Superior temporal gyrus (tissue), 1 donor: ENCODE data around the gene PACSIN2.
"Not testable (repeated sequence)": the region's sequence is repeated elsewhere in the genome, so short reads cannot be mapped to it uniquely, and the experiment has no call there.

Experiments used
- DNase-seq: peaks from one replicate; pipeline ENCODE4 v3.0.0-alpha.2; 2016; ENCODE audit errors: extremely low spot score

Gene PACSIN2

DNA sequence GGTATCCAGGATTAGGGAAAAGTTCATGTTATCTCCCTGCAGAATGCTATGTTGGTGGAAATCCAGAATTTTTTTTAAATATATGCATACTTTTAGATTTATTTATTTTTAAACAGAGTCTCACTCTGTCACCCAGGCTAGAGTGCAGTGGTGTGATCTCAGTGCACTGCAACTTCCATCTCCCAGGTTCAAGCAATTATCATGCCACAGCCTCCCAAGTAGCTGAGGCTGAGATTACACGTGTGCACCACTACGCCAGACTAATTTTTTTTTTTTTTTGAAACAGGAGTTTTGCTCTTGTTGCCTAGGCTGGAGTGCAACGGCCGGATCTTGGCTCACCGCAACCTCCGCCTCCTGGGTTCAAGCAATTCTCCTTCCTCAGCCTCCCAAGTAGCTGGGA lies 2.6 kb downstream of the PACSIN2 start:
- no peak for DNase-seq

DNA sequence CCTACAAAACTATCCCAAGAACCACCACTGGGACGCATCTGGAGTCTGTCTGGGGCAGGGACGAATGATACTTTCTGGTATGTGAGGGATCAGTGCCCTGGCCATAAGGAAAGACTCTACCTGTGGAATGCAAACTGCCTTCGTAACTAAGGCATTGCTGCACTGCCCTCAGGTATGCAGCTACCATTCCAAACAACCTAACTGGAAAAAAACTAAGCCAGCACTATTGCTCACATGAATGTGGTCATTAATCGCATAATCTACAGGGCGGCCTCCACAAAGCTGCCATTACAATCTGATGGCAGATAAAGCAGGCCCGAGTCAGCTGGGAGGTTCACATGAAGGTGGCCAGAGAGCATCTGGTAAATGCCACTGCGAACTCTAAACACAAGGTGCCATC lies 3.9 kb downstream of the PACSIN2 start:
- no peak for DNase-seq

DNA sequence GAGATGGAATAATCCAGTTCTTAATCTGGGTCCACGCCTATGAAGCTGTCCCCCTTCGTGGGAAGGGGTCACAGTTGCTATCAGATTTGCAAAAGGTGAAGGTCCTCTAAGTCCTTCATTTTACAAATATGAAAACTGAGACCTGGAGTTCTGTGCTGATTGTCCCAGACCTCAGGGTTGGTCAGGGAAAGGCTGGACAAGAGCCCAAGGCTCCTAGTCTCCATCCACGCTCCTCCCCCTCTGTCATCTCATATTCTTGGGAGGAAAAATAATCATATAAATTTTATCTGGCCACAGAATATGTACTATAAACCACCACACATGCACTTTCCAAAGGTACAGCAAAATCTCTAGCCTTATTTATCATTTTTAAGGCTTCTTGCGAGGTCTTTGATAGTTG lies 5.5 kb downstream of the PACSIN2 start:
- no peak for DNase-seq

DNA sequence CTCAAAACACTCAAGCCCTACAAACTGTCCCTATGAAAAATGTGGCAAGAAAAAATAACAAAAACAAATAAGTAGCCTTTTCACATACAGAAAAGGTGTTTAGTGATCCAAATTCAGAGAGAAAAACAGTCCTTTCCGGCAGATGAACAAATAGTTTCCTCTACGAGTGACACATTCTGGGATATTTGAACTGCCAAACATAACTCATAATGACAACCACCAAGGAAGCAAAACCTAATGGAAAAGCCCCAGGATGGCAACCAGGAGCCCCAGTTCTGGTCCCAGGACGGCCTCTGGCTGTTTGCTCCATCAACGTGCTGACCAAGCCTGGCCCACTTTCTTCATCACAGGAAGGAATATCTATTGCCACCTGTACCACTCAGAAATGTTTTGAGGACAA lies 6.0 kb downstream of the PACSIN2 start:
- DNase-seq: no peak

DNA sequence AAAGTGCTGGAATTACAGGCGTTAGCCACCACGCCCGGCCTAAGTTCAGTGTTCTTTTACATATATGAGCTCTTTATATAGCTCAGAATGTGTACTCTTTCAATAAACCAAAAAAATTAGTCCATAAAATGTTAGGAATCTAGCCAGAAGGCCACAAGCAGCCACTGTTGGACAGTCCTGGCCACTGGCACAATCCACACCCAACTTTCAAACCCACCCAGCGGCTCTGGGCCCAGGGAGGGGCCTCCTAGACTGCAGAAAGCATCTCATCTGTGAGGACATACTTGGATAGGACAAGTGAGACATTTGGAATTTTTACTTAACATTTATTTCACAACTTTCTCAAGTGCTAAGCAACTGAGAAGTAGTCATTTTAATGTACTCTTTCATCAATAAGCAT lies 6.4 kb downstream of the PACSIN2 start:
- no peak for DNase-seq

DNA sequence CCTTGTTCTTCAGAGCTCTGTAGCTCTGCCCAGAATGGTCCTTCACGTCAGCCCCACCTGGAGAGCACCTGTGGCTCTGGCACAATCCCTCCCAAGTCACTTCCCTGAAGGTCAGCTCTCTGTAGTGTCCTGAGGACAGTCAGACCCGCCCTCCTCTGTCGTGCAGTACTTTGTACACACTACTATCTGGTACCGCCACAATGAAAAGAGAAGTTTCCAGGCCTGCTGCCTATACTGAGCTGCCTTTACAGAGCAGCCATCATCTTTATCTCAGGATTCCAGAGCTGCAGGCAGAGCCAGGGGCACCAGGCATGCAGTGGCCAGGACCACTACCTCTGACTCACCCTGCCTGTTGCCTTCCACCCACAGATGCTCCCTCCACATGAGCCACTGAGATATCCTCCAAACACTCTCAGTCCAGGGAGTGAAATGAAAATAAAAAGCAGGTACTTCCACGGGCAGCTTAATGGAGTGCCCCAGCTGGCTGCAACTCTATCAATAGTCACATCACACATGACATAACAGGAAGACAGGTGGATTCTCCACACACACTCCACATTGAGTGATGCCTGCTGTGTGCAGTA lies 7.3 kb downstream of the PACSIN2 start:
- no peak for DNase-seq

DNA sequence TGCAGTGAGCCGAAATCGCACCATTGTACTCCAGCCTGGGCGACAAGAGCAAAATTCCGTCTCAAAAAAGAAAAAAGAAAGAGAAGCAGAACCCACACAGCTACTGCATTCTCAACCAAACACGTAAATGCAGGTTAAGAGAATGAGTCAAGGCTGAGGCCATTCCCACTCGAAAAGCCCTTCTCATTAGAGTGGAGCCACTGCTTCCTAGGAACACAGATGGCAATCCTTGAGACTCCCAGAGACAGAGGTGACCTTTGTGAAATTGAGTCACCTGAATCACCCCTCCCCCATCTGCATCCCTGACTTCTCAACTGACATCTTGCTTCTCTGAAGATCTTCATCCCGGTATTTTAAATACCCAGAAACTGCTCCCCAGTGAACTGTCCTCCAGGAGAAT lies 8.2 kb downstream of the PACSIN2 start:
- no peak for DNase-seq

DNA sequence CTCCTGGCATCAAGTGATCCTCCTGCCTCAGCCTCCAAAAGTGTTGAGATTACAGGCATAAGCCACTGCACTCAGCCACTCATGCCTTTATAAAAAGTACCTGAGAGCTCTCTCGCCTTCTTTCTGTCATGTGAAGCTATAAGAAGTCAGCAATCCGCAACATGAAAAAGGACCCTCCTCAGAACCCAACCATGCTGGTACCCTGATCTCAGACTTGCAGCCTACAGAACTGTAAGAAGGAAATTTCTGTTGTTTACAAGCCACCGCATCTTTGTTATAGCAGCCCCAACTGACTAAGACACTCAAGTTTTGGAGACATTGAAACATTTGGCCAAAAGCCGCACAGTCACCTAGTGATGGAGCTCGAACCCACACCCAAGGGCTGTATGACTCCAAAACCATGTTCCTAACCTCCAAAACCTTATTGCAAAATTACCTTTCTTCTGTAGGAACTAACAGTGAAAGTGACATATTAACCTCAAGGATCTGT lies 8.9 kb downstream of the PACSIN2 start:
- DNase-seq: no peak

DNA sequence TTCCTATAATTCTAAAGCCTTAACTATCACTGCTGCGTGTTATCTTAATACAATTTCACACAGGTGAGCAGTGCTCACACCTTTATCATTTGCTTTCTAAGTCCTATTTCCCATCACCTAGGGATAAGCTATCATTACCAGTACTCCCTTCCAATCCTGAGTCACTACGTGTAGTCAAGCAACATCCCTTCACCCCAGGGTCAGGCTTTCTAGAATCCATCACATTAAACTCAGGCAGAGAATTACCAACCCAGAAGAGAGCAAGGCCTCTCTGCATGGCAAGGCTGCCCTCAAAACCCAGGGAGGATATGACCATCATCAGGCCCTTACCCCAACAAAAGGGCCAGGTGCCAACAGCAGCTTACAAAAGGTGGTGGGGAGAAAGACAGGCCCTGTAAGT lies 9.8 kb downstream of the PACSIN2 start:
- no peak for DNase-seq

DNA sequence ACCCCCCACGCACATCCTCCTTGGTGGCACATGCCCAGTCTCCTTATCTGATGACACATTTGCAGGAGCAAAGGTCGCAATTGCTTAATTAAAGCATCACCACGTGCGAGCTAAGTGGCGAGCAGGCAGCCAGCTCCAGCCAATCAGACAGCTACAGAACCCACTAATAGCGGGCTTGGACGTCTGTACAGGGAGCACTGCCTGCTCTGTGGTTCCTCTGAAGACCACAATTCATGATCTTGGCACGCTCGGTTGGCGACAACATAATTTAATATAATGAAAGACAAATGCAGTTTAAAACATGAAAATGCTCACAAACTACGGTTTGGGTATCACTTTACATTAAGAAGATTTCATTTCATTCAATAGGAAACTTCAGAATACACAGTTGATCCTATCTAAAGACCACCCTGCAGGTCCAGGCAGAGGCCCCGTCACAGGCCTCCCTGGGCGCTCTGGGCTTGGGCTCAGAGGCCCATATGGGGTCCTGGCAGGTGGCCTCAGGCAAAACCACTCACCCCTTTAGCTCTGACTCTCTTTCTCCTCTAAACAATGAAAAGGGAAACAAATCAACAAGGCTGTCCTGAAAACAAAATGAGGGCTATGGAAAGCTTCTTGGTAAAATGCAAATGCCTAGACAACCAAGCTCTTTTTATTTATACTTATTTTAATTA lies 10.4 kb downstream of the PACSIN2 start:
- no peak for DNase-seq

DNA sequence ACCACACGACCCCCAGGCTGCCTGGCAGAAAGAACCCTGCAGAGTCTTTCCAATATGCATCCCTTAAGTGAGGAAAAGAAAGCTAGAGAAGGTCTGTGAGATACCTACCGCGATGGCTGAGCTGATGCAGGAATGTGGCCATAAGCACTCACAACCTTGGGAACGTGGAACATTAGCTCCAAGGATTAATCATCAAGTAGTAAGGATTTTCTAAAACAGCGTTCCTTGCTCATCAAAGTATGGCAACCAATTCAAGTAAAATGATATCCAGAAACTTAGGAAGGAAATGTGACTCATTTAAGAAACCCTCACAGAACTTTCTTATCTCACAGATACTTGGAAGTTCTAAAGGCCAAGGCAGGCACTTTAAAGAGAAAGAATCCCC lies 12.8 kb downstream of the PACSIN2 start:
- no peak for DNase-seq

DNA sequence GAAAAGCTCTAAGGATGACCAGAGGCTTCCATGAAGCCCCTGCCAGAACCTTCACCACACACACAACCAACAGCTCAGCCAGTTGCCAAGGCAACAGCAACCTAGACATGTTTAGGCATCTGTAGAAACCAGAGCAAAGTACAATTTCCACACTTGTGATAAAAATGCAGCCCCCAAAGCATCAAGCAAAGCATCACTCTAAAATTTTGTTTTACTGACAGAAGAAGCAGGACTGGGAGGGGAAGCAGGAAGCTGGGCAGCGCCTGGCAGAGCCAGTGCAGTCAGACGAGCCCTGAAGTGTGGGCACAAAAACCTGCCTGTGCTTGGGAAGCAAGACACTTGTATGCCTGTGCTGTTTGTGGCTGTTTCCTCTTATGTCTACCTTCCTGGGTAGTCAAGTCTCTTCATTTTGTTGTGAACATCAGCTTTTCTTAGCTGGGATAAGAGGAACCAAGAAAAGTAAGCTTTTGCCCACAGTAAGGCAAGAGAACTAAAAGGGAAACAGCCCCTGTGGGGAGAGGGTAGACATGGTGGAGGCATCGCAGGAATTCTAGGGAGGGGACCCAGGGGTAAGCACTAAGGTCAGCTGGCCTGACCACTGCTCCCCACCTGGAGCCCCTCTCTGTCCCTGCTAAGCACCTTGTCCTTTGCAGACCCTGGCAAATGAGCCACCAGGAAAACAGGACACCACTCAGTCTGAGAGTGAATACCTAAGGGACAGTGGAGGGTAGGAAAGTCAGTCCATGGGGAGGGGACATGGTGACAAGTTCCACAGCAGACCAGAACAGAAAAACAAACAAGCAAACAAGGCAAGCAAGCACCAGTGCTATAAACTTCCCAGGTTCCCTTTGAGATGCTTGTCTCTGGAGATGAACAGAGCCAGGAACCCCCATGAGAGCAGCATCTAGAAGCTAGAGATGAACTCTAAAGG lies 13.4 kb downstream of the PACSIN2 start:
- peak; percentile 48 for DNase-seq

DNA sequence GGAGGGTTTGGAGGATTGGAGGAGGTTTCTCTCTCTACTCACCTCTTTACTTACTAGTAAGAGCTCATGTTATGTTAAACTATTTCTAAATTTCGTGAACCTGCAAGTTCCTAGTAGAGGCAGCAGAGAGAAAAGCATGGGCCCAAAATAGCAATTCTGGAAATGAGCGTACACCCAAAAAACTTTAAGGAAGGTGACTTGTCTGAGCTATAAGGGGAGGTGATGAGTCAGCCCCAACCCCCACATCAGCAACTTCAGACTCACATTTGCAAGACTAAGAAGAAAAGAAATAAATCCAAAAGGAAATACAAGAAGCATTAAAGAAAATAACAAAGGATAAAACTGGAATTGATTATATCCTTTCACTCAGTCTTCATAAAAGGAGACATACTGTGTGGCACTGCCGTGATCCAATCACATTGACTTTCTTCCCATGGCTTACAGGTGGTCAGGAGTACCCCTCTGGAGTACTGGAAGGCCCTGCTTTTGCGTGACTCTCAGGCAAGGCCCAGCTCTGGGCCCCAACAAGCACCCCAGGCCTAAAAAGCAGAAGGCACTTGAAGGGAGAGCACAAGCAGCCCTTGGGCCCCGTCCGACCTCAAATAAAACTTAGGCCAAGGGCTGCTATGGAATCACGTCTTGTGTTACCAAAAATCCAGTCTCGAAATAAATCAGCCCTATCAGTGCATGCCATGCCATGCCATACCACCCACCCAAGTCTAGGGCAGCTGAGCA lies 14.3 kb downstream of the PACSIN2 start:
- peak; percentile 53 for DNase-seq

DNA sequence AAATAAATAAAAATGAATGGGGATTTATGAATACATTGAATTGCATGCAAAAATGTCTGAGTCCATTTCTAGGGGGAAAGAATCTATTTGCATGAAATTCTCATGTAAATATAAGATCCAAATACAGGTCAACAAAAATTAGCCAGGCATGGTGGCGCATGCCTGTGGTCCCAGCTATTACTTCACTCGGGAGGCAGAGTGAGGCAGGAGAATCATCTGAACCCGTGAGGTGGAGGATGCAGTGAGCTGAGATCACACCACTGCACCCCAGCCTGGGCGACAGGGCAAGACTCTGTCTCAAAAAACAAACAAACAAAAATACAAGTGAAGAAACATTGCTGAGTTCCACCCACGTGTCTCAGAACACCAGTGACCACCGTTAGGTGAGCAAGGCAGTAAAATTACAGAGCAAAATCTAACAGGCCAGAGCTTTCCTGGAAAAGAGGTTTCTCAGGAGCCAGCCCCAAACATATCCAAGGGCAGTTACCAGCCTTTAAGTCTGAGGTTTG lies 17.3 kb downstream of the PACSIN2 start:
- no peak for DNase-seq

DNA sequence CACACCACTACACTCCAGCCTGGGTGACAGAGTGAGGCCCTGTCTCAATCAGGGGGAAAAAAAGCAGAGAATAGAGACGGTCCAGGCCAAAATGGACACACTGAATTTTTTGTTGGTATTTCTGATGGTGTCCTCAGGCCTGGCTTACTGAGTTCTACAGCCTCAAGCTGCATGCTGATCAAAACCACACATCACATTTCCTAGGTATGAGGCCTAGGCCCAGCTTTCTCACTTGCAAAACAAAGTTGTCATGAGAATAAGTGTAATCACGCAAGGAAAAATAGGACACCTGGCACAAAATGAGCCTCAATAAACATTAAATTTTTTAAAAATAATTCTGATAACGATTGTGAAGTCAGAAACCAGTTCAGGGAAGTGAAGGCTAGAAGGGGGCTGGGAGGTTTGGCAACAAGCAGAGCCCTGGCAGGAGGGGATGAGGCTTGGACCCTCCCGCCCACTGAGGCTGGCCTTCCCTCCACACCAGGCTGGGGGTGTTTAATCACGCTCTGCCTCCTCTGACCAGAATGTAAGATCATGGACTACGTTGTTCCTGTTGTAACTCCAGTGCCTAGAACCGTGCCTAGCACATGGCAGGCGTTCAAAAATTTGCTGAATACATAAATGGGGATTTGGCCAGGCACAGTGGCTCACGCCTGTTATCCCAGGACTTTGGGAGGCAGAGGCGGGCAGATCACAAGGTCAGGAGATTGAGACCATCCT lies 18.1 kb downstream of the PACSIN2 start:
- no peak for DNase-seq

DNA sequence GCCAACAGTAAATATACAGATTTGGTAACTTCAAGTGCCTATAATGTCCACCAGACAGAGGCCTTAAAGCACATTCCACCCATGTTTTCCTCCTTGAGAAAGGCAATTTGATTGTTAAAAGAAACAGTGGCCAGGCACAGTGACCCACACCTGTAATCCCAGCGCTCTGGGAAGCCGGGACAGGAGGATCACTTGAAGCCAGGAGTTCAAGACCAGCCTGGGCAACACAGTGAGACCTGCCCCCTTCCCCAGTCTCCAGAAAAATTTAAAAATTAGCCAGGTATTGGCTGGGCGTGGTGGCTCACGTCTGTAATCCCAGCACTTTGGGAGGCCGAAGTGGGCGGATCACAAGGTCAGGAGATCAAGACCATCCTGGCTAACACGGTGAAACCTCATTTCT lies 19.3 kb downstream of the PACSIN2 start:
- DNase-seq: not testable (repeated sequence)

DNA sequence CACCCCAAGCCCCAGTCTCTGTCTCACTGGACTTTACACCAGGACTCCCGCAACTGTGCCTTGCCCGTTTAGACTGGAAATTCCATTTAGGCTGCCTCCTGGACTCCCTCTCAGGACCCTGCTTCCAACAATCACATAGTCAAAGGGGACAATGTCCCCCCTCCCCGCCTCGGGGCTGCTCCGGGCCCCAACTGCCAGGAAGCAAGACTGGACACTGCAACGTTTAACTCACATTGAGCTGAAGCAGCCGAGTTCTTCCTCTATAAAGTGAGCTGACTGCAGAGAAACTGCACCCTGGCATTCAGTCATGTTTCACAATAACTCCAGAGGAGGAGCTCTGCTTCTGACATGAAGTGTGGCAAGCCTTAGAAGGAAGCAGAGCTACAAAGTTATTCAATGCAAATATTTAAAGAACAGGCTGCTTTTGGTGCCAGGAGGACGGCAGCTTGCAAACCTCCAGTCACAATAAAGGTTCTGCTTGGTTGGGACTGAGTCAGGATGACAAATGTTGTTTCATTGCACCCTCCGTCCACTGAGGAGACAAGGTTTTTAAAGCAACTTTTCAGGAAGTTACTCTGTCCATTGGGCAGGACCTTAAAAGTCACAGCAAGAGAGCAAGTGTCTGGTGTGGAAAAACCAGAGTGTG lies 19.9 kb downstream of the PACSIN2 start:
- peak; percentile 57 for DNase-seq

DNA sequence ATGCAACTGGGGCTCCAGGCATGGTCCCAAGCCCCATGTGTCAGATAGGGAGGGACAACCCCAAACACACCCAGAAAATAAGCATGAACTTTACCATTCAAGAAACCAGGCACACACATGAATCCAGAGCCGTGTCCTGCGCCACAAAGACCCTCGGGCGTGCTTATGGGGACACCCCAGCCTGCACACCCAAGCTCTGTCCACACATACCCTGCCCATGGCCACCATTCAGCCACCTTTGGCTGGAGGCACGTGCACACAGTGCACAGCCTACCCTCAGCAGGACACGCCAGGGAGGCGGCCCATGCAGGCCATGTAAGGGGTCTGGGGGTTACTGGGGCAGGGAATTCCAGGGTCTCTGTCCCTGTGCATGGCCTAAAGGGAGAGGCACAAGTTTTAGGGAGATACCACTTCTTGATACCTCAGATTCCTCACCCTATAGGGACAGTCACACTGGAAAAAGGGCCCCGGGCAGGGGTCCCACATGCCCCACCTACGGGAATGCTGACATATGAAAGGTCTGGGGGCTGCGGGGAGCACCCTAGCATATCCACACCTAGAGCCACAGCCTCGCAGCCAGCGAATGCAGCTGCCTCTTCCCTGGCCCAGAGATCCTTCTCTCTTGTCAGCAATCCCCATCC lies 20.6 kb downstream of the PACSIN2 start:
- DNase-seq: no peak

DNA sequence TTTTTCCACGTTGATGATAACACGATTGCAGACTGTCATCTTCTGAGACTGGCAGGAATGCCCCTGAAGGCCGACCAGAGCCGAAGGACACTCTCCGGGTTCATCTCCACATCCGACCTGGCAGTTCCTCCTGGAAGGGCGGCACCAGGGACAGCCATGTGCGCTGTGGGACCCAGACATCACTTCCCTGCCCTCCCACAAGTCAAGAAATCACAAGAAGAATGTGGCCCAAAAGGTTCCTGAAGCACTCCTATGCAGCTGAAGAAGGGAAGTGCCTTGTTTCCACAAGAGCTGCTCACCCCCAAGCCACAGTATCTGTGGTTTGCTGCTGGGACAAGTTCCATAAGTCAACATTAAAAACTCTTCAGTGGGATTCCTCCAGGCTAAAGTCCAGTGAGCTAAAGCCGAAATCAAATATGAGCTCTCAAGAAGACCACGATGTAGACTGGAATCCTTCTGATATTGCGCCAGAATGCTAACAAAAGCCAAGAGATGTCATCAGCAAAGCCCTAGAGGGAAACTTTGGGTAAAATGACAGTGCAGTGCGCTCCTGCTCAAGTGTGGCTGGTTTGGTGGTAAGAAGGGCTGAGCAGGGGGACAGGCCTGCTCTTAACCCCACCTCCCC lies 21.2 kb downstream of the PACSIN2 start:
- DNase-seq: no peak
